Thoracic aorta (tissue), 2 donors: Measurements from ENCODE around the gene MYADM. TPM values are rescaled to one million over a fixed set of nuclear protein-coding genes. Genes with fewer than 3 reads are reported as not detected.

Experiments used
- ATAC-seq: fragments of 150-250 bp; one replicate; pipeline ENCODE4 v1.8.0; 2017; ENCODE audit warnings: low read depth; ENCODE audit not compliant: insufficient number of reproducible peaks, low FRiP score
- DNase-seq: peaks from one replicate; pipeline ENCODE4 v3.0.0-alpha.2; 2020; ENCODE audit warnings: low spot score
- H3K27ac ChIP-seq, 2 donors: fragments of 200-600 bp; sonication (generic); 1 replicate in 1 of 2; 2 replicates in 1 of 2; pipeline ENCODE4 v1.5.1; 2016; ENCODE audit warnings: mild to moderate bottlenecking in 2 of 2, moderate library complexity in 2 of 2
- H3K27me3 ChIP-seq: fragments of 200-600 bp; sonication (generic); replicated peaks from 2 replicates; pipeline ENCODE4 v1.6.0; 2016; ENCODE audit warnings: mild to moderate bottlenecking; ENCODE audit not compliant: insufficient read depth
- H3K36me3 ChIP-seq: fragments of 200-600 bp; sonication (generic); one replicate; pipeline ENCODE4 v1.5.1; 2016
- H3K4me1 ChIP-seq, 2 donors: fragments of 200-600 bp; sonication (generic); 1 replicate in 1 of 2; 2 replicates in 1 of 2; pipeline versions ENCODE4 v1.5.1 to v1.6.0; 2016; ENCODE audit warnings: low read depth in 2 of 2, mild to moderate bottlenecking in 1 of 2; ENCODE audit not compliant: control insufficient read depth in 1 of 2
- H3K4me3 ChIP-seq: fragments of 200-600 bp; sonication (generic); 2 replicates; pipeline ENCODE4 v1.5.1; 2016; ENCODE audit warnings: mild to moderate bottlenecking
- H3K9me3 ChIP-seq: fragments of 200-600 bp; sonication (generic); 2 replicates; pipeline ENCODE4 v1.5.1; 2016
- CTCF ChIP-seq: fragments of 200-600 bp; sonication (generic); IDR thresholded peaks from one replicate; pipeline ENCODE4 v1.5.1; 2019; ENCODE audit warnings: antibody characterized with exemption
- total RNA-seq, 2 donors: library from RNA; depleted of rRNA; stranded (reverse); fragments of >200 nt; gene quantifications; one replicate each; pipeline versions ENCODE4 v1.1.0 to v1.2.3, GENCODE V29; 2016

MYADM gene
- total RNA-seq, 2 donors from 2014 or later = 151 to 300 TPM

DNA sequence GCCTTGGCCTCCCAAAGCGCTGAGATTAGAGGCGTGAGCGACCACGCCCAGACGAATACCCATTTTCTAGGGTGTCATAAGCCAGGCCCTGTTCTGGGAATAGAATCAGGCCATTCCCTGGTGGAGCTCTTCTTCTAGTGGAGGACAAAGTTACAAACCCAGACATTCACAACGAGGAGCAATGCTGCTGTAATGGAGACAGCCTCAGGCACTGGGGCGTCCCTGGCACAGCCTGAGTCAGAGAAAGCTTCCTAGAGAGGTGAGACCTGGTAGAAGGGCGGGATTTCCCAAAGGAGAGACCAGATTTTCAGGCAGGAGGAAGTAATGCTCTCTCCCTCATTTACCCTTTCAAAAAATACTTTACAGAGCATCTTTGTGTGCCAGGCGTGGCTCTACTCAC lies 27.0 kb downstream of the MYADM start:
- Histone ChIP-seq H3K36me3 (no peaks in the 10 kb centered on the region), H3K27me3 (peaks cover 6% of the 10 kb centered on the region), H3K4me3 (no peak overlapping the region), H3K9me3 (no peaks in the 10 kb centered on the region), H3K27ac (no peak overlapping the region), H3K4me1 (no peaks in the 10 kb centered on the region)
- DNase-seq = no peak
- no peak for ATAC-seq
- TF ChIP-seq CTCF = no peak

GRCh38 chr19:53896682-53897081 lies 29.0 kb downstream of the MYADM start:
- Histone ChIP-seq H3K27me3 (peaks cover 6% of the 10 kb centered on the region), H3K9me3 (no peaks in the 10 kb centered on the region), H3K4me1 (no peaks in the 10 kb centered on the region), H3K4me3 (no peak overlapping the region), H3K27ac (no peak overlapping the region), H3K36me3 (no peaks in the 10 kb centered on the region)
- TF ChIP-seq CTCF = no peak
- ATAC-seq (no peak), DNase-seq (no peak)

- no peak for ATAC-seq
- H3K27me3 ChIP-seq = peaks cover 6% of the 10 kb centered on the region
- H3K9me3 ChIP-seq = no peaks in the 10 kb centered on the region
Measured at GRCh38 chr19:53897459-53897858, 29.8 kb downstream of the MYADM start.

DNA sequence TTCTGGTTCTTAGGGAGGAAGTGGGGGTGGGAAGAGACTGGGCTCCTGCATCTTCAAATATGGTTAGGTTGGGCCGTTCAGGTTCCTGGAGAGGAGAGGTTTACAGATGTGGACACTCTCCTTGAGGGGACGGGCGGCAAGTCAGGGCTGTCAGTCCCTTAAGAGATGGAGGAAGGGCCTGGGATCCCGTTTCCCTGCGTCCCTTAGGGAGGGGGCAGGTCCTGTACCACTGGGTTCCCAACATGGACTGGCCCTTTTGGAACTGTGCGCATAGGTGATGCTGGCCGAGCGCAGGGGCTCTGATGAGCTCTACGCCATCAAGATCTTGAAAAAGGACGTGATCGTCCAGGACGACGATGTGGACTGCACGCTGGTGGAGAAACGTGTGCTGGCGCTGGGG lies 30.5 kb downstream of the MYADM start:
- DNase-seq = no peak
- peaks cover 1% of the 10 kb centered on the region for H3K27me3 ChIP-seq
- H3K9me3 ChIP-seq = no peaks in the 10 kb centered on the region
- H3K4me1 ChIP-seq = no peaks in the 10 kb centered on the region
- no peak for ATAC-seq
- H3K4me3 ChIP-seq = no peak overlapping the region
- H3K27ac ChIP-seq = no peak overlapping the region
- TF ChIP-seq CTCF = no peak
- H3K36me3 ChIP-seq = no peaks in the 10 kb centered on the region

More at GRCh38 chr19:53897459-53897858, 29.8 kb downstream of the MYADM start:
- no peaks in the 10 kb centered on the region for H3K36me3 ChIP-seq
- H3K4me3 ChIP-seq = no peak overlapping the region
- no peak for DNase-seq
- H3K4me1 ChIP-seq = no peaks in the 10 kb centered on the region
- TF ChIP-seq CTCF = no peak
- H3K27ac ChIP-seq = no peak overlapping the region

GRCh38 chr19:53898636-53899341 lies 31.1 kb downstream of the MYADM start:
- H3K4me3 ChIP-seq = no peak overlapping the region
- H3K27me3 ChIP-seq = no peaks in the 10 kb centered on the region
- no peaks in the 10 kb centered on the region for H3K36me3 ChIP-seq
- H3K9me3 ChIP-seq = no peaks in the 10 kb centered on the region
- DNase-seq = no peak
- no peak for TF ChIP-seq CTCF
- no peaks in the 10 kb centered on the region for H3K4me1 ChIP-seq
- H3K27ac ChIP-seq = no peak overlapping the region
- no peak for ATAC-seq
